Activated naive CD4-positive, alpha-beta T cell treated with anti-CD3 and anti-CD28 coated beads, Interleukin-2, amount 10 ng/mL, durations not matched to agents 7 days and 5 days (primary cell): Measurements from ENCODE around the gene WASL.
"Not testable (repeated sequence)": the region's sequence is repeated elsewhere in the genome, so short reads cannot be mapped to it uniquely, and the experiment has no call there.

Experiments
- CTCF ChIA-PET: fragments of 350-600 bp; sonication (Branson Sonifier 250); formaldehyde crosslinking; loops from one replicate; lab custom pipeline; 2021; ENCODE audit warnings: antibody characterized with exemption; lab: Charles Lee
- DNase-seq: peaks from one replicate; pipeline ENCODE4 v3.0.0-alpha.2; 2020
- H3K27ac Mint-ChIP-seq: one replicate; pipeline ENCODE4 v1.8.0; 2021; ENCODE audit warnings: mild to moderate bottlenecking, moderate library complexity, mixed read lengths
- H3K27me3 Mint-ChIP-seq: one replicate; pipeline ENCODE4 v1.8.0; 2021; ENCODE audit warnings: mild to moderate bottlenecking, mixed read lengths
- H3K36me3 Mint-ChIP-seq: one replicate; pipeline ENCODE4 v1.8.0; 2021; ENCODE audit warnings: mixed read lengths
- H3K4me1 Mint-ChIP-seq: one replicate; pipeline ENCODE4 v1.8.0; 2021; ENCODE audit warnings: mixed read lengths
- H3K4me3 Mint-ChIP-seq: one replicate; pipeline ENCODE4 v1.8.0; 2021; ENCODE audit warnings: mild to moderate bottlenecking, moderate library complexity, mixed read lengths
- H3K9me3 Mint-ChIP-seq: one replicate; pipeline ENCODE4 v1.8.0; 2021; ENCODE audit warnings: mixed read lengths

Gene WASL

DNA sequence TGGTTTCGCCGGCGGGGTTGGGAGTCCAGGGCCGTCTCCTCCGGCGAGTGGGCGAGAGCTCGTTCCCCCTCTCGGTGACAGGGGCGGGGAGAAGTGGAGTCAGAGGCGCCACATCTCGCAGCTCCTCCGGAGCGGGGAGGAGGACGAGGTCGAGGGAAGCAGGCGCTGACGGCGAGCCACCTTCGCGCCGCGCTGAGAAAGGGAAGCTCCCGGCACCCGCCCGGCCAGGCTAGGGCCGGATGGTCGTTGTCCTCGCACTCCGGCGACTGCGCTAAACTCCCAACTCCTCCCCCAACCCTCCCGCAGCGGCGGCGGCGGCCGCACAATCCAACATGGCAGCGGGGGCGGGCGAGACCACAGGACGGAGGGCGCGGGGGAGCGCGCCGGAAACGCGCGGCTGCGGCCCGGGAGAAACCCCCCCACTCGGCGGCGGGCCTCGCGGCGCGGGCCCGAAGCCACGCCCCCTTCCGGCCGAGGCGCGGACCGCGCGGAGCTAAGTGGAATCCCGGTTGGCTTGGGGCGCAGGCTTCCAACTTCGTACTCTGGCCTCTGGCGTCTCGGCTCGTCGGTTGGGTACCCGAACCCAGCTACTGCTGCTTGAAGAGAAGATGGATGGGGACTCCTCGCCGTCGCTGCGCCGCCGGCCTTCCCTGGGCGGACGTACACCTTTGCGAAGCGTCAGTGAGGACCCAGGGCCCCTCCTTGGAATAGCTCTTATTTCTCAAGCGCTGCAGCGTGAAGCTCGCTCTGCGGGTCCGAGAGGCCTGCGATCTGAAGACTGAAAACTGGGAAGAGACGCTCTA lies at the start of gene WASL:
WASL (minus strand) TSS at position 270 of the 803 bp plus-strand sequence; CDS start at position 1, 269 bp downstream.
- Mint-ChIP-seq H3K9me3 (no peaks in the 10 kb centered on the region), H3K27me3 (peaks cover 5% of the 10 kb centered on the region), H3K27ac (peak within 1 kb of the TSS; percentile 95), H3K4me3 (peak within 1 kb of the TSS; percentile 95), H3K36me3 (peaks cover 19% of the 10 kb centered on the region), H3K4me1 (peaks cover 46% of the 10 kb centered on the region)
- DNase-seq: peak; percentile 89
- CTCF ChIA-PET: interaction anchor here (0.8 to 1.7 kb wide), 7 partner anchors 9 to 124 kb away, joined by 3 to 6 read pairs (median 3); no protein-coding TSS in a partner anchor

DNA sequence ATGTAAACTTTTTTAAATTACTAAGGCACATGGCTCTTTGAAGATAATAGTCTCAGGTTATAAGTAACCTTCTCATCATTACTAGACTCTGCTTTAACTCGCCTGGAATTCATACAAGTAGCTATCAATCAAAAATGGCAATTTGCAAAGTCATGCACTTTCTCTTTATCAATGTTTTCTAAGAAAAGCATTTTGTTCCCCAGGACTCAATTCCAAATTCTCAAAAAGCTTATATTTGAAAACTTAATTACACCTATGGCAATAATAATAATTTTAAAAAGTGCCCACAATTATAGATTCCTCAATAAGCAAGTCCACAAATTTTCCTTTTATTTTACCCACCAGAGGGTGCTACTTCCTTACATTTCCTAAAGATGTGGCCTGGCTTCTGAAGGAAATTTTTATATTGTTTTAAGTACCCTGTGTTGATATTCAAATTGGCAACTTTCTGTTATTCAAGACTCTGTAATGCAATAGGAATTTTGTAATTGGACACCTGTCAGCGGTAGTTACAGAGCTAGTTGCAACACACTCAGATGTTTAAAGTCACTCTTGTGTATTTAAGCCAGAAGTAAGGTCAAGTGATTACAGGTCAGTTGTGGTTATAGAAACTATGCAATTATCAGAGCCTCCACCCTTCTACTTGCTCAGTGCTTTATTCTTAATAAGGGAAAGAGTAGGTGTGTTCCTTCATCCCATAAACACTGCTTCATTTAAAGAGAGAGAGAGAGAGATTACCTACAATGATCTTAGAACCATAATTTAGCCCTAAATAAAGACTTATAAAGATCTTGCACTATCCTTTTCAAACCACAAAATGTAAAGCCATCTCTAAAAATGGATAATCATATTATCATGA lies 49.1 kb upstream of the WASL start:
- no peak for DNase-seq
- CTCF ChIA-PET: interaction anchor here (0.7 to 3.2 kb wide), 13 partner anchors 9 to 173 kb away, joined by 3 to 39 read pairs (median 4); partner anchors contain the start of gene HYAL4
- no peak overlapping the region for H3K4me3 Mint-ChIP-seq
- H3K4me1 Mint-ChIP-seq: no peaks in the 10 kb centered on the region
- H3K9me3 Mint-ChIP-seq: no peaks in the 10 kb centered on the region
- H3K27ac Mint-ChIP-seq: no peak overlapping the region
- no peaks in the 10 kb centered on the region for H3K36me3 Mint-ChIP-seq
- peaks cover 3% of the 10 kb centered on the region for H3K27me3 Mint-ChIP-seq

DNA sequence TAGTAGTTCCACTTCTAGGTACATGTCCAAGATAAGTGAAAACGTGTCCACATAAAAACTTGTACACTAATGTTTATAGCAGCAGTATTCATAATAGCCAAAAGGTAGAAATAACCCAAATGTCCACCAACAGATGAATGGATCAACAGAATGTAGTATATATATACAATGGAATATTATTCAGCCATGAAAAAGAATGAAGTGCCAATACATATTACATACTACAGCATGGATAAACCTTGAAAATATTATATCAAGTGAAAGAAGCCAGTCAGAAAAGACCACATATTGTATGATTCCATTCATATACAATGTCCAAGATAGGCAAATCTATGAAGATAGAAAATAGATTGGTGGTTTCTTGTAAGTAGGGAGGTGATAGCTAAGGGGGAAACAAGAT lies 47.8 kb upstream of the WASL start:
- CTCF ChIA-PET: interaction anchor here (2.2 to 2.5 kb wide), 2 partner anchors 72 to 75 kb away, joined by 9 to 11 read pairs; no protein-coding TSS in a partner anchor
- H3K27ac Mint-ChIP-seq: no peak overlapping the region
- no peaks in the 10 kb centered on the region for H3K9me3 Mint-ChIP-seq
- H3K4me1 Mint-ChIP-seq: no peaks in the 10 kb centered on the region
- no peaks in the 10 kb centered on the region for H3K36me3 Mint-ChIP-seq
- H3K4me3 Mint-ChIP-seq: no peak overlapping the region
- peaks cover 6% of the 10 kb centered on the region for H3K27me3 Mint-ChIP-seq
- no peak for DNase-seq

DNA sequence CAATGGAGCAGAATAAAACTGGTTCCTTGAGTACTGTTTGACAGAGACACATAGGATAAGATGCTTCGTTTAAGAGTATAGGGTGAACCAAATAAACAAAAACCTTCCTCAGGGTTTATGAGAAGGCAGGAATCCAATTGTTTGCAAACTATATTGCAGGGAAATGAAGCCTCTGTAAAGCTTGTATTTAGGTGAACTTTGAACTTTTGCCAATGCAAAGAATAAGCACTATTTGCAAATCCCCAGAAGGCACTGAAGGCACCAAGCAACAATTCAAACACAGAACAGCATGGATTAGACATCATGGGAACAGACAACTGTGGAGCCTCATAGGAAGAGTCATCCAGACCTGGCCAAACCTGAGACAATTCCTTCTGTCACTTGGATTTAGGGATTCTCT lies 47.1 kb upstream of the WASL start:
- Mint-ChIP-seq H3K27ac (no peak overlapping the region), H3K4me3 (no peak overlapping the region), H3K36me3 (no peaks in the 10 kb centered on the region), H3K4me1 (no peaks in the 10 kb centered on the region), H3K9me3 (no peaks in the 10 kb centered on the region), H3K27me3 (peaks cover 6% of the 10 kb centered on the region)
- CTCF ChIA-PET: interaction anchor here (0.9 kb wide), 1 partner anchor 69 kb away, joined by 3 read pairs; no protein-coding TSS in a partner anchor
- no peak for DNase-seq

DNA sequence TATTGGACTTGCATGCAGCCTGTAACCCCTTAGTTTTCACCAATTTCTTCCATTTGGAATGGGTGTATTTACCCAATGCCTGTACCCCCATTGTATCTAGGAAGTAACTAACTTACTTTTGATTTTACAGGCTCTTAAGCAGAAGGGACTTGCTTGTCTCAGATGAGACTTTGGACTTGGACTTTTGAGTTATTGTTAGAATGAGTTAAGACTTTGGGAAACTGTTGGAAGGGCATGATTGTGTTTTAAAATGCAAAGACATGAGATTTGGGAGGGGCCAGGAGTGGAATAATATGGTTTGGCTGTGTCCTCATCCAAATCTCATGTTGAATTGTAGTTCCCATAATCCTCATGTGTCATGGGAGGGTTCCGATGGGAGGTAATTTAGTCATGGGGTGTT lies 46.3 kb upstream of the WASL start:
- H3K9me3 Mint-ChIP-seq, CTCF ChIA-PET: not testable (repeated sequence)

DNA sequence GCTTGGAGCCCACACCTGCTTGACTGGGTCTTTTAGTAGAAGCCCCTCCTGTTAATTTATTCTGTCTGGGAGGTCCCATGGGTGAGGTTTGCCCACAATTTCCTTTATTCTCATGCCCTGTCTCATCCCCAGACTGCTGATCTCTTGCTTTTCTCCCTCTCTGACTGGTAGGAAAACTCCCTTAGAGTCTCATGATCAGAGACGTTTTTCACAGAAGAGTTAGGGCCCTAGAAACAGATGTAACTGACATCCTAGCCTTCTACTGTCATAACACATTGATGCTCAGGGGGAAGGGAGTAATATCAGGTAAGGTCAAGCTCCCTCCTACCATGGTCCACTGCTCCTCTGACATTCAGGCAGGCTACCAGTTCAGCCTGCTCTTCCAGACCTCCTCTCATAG lies 43.7 kb upstream of the WASL start:
- CTCF ChIA-PET: interaction anchor here (1.0 kb wide), 1 partner anchor 73 kb away, joined by 4 read pairs; no protein-coding TSS in a partner anchor
- H3K27ac Mint-ChIP-seq: no peak overlapping the region
- H3K36me3 Mint-ChIP-seq: no peaks in the 10 kb centered on the region
- H3K9me3 Mint-ChIP-seq: no peaks in the 10 kb centered on the region
- DNase-seq: no peak
- no peak overlapping the region for H3K4me3 Mint-ChIP-seq
- peaks cover 6% of the 10 kb centered on the region for H3K27me3 Mint-ChIP-seq
- no peaks in the 10 kb centered on the region for H3K4me1 Mint-ChIP-seq

More for the DNA sequence above, 46.3 kb upstream of the WASL start:
- H3K36me3 Mint-ChIP-seq, H3K4me3 Mint-ChIP-seq, H3K27ac Mint-ChIP-seq, H3K27me3 Mint-ChIP-seq, DNase-seq, H3K4me1 Mint-ChIP-seq: not testable (repeated sequence)

DNA sequence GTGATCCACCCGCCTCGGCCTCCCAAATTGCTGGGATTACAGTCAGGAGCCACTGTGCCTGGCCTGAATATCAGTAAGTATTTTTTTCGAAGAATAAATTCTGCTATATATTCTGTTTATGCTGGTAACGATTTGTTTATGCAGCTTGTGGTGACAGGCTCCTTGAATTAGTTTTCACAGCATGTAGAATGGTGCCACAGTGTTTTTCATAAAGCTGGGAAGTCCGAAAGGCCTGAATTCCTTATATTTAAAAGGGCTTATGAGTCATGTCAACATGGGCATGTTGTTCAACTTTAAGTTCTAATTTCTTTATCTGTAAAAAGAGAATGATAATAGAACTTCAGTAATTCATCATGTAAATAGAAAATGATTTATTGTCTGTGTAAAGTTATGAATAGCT lies 42.2 kb upstream of the WASL start:
- CTCF ChIA-PET: no interaction called here

DNA sequence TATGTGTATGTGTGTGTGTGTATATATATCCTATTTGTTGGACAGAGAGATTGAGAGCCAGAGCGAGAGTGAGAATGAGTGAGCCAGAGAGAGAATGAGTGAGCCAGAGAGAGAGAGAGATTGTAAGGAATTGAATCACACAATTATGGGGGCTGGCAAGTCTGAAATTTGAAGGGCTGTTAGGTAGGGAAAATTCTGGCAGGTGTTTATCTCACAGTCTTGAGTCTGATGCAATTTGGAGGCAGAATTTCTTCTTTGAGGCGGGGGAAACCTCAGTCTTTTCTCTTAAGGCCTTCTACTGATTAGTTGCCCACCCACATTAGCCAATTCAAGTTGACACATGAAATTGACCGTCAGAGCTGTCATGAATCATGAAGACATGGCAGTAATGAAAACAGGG lies 41.0 kb upstream of the WASL start:
- Mint-ChIP-seq H3K36me3 (no peaks in the 10 kb centered on the region), H3K27ac (no peak overlapping the region), H3K4me1 (no peaks in the 10 kb centered on the region), H3K9me3 (no peaks in the 10 kb centered on the region), H3K27me3 (peaks cover 6% of the 10 kb centered on the region), H3K4me3 (no peak overlapping the region)
- CTCF ChIA-PET: no interaction called here
- DNase-seq: no peak

More for the DNA sequence above, 42.2 kb upstream of the WASL start:
- Mint-ChIP-seq H3K27me3 (peaks cover 6% of the 10 kb centered on the region), H3K9me3 (no peaks in the 10 kb centered on the region), H3K4me1 (no peaks in the 10 kb centered on the region), H3K4me3 (no peak overlapping the region), H3K36me3 (no peaks in the 10 kb centered on the region), H3K27ac (no peak overlapping the region)
- DNase-seq: no peak

DNA sequence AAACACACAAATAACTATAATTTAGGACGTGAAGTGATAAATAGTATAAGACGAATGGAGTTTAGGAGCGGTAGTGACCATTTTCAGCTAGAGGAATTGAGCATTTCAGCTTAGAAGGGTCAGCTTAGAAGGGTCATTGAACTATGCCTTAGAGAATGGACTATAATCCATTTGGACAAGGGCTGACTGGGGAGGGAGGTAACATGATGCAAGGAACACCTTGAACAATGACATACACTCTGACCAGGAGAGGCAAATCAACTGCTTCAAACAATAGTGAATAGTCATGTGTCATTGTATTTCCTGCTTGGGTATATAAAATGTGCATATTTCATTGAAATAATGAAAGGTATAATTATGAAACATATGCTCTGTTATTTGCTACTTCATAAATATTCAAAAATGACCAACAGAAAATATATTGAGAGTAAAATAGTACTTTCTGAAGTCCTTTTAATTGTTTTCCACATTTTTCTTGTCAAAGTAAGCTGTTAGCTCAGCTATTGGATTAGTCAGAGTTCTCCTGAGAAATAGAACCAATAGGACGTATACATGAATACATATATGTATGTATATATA lies 40.5 kb upstream of the WASL start:
- Mint-ChIP-seq H3K4me1 (no peaks in the 10 kb centered on the region), H3K27ac (no peak overlapping the region)
- CTCF ChIA-PET: no interaction called here

DNA sequence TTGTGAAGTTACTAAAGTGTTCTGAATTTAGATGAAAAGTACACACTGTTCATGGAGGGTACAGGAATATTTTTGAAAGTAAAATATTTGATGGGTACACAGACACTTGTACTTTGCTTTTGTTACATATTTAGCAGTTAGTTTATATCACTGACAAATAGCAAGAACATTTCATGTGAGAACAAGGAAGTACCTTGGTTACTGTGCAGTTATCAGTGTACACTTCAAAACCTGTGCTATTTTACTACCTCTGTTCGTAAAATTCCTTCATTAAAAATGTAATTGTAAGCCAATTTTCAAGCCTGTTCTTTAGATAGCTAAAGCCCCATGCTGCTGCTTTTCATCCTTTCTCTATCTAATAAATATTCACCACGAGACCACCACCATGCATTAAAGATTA lies 39.8 kb upstream of the WASL start:
- CTCF ChIA-PET: no interaction called here
- Mint-ChIP-seq H3K27ac (no peak overlapping the region), H3K36me3 (no peaks in the 10 kb centered on the region), H3K4me3 (no peak overlapping the region), H3K4me1 (no peaks in the 10 kb centered on the region), H3K27me3 (peaks cover 3% of the 10 kb centered on the region), H3K9me3 (no peaks in the 10 kb centered on the region)
- DNase-seq: no peak

More for the DNA sequence above, 40.5 kb upstream of the WASL start:
- peaks cover 3% of the 10 kb centered on the region for H3K27me3 Mint-ChIP-seq
- H3K9me3 Mint-ChIP-seq: no peaks in the 10 kb centered on the region
- no peaks in the 10 kb centered on the region for H3K36me3 Mint-ChIP-seq
- no peak overlapping the region for H3K4me3 Mint-ChIP-seq
- no peak for DNase-seq

DNA sequence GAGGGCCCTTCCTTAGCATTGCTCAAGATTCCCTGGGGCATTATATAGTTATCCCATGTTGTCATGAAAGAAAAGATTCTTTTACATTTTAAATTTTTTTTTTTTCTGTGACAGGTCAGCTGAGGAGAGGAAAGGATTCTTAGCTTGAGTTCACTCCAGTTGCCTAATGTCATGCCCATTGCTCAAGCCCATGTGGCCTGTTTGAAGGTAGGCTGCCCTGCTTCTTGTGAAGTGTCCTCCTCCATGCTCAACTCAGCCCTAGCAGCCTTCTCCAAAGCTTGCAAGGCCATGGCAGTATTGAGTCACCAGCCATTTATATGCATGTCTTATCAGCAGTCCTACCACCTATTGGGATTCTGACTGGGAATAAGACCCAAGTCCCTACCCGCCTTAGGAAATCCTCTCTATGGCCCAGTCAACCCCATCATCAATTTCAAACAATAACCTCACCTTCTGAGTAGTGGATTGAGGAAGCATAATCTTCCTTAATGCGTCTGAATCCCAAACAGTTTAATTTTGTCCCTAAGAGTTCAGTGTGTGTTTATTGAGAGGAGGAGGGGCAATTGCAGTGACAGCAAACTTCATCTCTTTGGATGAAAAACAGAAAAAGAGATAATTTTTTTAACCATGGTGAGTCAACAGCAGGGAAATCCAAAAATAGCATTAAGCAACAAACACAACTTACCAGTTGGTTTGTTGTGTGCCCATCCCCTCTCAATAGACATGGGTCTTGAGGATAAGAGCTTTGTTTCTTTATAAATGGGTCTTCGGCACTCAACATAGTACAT lies 38.6 kb upstream of the WASL start:
- Mint-ChIP-seq H3K9me3 (no peaks in the 10 kb centered on the region), H3K4me1 (no peaks in the 10 kb centered on the region), H3K27me3 (no peaks in the 10 kb centered on the region), H3K36me3 (no peaks in the 10 kb centered on the region), H3K27ac (no peak overlapping the region), H3K4me3 (no peak overlapping the region)
- no peak for DNase-seq
- CTCF ChIA-PET: no interaction called here

DNA sequence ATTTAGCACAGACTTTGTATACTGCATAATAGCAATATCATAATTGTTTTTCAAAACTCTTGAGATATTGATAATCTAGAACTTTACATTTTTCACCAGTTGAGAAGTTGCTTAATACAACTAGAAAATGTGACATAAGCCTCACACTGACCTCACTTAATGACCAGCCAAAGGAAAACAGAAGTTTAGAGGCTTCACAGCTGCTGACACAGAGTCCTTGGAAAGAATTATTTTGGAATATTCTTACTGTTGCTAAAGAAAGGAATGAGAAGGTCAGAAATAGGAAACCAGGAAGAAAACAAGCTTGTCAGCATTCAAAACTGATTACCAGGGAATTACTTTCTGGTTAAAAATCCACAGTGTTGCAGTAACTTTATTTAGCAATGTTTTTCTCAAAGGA lies 35.5 kb upstream of the WASL start:
- no peak overlapping the region for H3K4me3 Mint-ChIP-seq
- no peaks in the 10 kb centered on the region for H3K9me3 Mint-ChIP-seq
- CTCF ChIA-PET: interaction anchor here (1.3 kb wide), 1 partner anchor 81 kb away, joined by 4 read pairs; no protein-coding TSS in a partner anchor
- H3K36me3 Mint-ChIP-seq: no peaks in the 10 kb centered on the region
- H3K27ac Mint-ChIP-seq: no peak overlapping the region
- no peak for DNase-seq
- H3K27me3 Mint-ChIP-seq: no peaks in the 10 kb centered on the region
- H3K4me1 Mint-ChIP-seq: no peaks in the 10 kb centered on the region

DNA sequence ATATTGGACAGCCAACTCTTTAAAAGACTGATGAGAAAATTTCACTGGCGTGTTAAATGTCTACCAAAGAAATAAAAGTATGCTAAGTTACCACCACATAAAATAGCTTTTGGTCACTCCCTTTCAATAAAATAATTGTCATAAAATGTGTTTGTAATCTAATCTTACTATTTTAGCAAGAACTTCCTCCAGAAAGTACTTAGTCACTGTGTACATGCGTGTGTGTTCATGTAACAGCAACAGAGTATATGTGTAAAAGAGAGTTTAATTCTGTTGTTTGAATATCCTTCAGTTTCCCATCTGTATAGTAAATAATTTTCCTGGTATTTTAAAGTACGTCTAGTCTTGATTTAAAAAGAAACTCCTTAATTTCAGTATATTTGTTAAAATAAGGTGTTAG lies 35.0 kb upstream of the WASL start:
- no peak overlapping the region for H3K27ac Mint-ChIP-seq
- no peaks in the 10 kb centered on the region for H3K9me3 Mint-ChIP-seq
- no peak for DNase-seq
- H3K27me3 Mint-ChIP-seq: no peaks in the 10 kb centered on the region
- H3K4me3 Mint-ChIP-seq: no peak overlapping the region
- H3K4me1 Mint-ChIP-seq: no peaks in the 10 kb centered on the region
- no peaks in the 10 kb centered on the region for H3K36me3 Mint-ChIP-seq
- CTCF ChIA-PET: no interaction called here
